Fibroblast of villous mesenchyme (primary cell): Measurements from ENCODE around the gene TLX1. TPM values are rescaled to one million over a fixed set of nuclear protein-coding genes. Genes with fewer than 3 reads are reported as not detected.
A peak's percentile ranks its signal among the peaks of the same experiment; 100 is the strongest.

Source experiments
- DNase-seq: peaks from one replicate; pipeline ENCODE4 v3.0.0-alpha.2; 2010; ENCODE audit warnings: low read depth
- H3K4me3 ChIP-seq: 2 replicates; pipeline ENCODE4 v1.5.1; 2011; ENCODE audit warnings: low read depth, mild to moderate bottlenecking, low read length
- total RNA-seq: library from RNA; depleted of rRNA; stranded (reverse); fragments of >200 nt; gene quantifications from 2 replicates; pipeline ENCODE4 v1.2.3, GENCODE V29; 2012
- TF ChIP-seq, protein P1 (sequence below): IDR thresholded peaks from 2 replicates; pipeline ENCODE4 v1.5.1; 2012; ENCODE audit warnings: low read depth, mild to moderate bottlenecking, low read length; ENCODE audit not compliant: insufficient read depth

The TLX1 gene
- total RNA-seq, 1 donor = not detected

DNA sequence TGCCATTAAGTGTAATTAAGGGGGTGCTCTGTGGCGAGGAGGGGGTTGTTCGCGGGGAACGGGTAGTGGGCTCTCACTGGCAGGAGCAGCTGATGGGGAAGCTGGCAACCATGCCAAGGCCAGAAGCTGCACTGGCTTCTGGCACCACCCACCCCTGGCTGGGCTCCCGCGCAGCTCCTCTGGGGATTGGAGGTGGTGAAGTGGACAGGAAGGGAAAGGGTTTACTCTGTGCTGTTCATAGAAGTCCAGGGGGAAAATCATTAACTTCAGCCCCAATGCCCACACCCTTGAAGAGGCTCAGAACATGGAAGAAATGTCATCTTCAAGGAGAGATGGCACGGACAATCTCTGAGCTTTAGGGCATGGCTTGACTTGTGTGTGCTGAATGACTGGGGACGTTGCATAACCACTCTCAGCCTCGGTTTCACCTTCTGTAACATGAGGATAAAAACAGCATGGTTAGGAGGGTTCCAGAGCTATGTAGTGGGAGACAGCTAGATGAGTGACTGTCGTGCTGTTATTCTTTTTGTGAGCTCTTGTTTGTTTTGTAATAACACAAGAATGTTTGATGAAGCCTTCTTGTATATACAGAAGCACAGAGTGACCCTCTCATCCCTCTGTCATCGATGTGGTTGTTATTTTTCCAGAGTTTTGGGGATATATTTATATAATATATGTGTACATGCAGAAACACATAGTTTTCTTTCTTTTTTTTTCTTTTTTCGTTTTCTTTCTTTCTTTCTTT lies 39.4 kb upstream of the TLX1 start:
- TF ChIP-seq, protein P1, sequence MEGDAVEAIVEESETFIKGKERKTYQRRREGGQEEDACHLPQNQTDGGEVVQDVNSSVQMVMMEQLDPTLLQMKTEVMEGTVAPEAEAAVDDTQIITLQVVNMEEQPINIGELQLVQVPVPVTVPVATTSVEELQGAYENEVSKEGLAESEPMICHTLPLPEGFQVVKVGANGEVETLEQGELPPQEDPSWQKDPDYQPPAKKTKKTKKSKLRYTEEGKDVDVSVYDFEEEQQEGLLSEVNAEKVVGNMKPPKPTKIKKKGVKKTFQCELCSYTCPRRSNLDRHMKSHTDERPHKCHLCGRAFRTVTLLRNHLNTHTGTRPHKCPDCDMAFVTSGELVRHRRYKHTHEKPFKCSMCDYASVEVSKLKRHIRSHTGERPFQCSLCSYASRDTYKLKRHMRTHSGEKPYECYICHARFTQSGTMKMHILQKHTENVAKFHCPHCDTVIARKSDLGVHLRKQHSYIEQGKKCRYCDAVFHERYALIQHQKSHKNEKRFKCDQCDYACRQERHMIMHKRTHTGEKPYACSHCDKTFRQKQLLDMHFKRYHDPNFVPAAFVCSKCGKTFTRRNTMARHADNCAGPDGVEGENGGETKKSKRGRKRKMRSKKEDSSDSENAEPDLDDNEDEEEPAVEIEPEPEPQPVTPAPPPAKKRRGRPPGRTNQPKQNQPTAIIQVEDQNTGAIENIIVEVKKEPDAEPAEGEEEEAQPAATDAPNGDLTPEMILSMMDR = no peak
- no peak overlapping the region for H3K4me3 ChIP-seq
- DNase-seq = no peak

DNA sequence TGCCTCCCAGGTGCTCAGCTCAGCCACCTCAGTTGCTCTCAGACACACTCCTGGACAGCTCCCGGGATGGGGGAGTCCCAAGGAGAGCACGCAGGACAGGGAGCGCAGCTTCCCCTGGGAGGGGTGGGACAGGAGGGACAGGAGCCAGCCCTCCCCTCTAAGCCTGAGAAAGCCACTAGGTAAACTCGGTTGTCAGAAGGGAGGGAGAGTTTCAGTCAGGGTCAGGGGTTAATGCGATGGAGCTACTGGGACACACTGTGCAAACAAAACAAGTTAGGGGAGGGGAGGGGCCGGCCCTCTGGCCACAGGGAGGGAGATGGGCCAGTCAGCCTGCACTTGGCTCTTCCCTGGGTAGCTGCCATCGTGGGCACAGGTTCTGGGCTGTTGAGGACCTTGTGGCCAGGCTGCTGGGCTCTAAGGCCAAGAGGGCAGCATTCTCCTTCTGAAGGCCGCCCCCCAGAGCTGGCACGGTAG lies 38.2 kb upstream of the TLX1 start:
- H3K4me3 ChIP-seq = no peak overlapping the region
- no peak for DNase-seq
- TF ChIP-seq, protein P1 = no peak

DNA sequence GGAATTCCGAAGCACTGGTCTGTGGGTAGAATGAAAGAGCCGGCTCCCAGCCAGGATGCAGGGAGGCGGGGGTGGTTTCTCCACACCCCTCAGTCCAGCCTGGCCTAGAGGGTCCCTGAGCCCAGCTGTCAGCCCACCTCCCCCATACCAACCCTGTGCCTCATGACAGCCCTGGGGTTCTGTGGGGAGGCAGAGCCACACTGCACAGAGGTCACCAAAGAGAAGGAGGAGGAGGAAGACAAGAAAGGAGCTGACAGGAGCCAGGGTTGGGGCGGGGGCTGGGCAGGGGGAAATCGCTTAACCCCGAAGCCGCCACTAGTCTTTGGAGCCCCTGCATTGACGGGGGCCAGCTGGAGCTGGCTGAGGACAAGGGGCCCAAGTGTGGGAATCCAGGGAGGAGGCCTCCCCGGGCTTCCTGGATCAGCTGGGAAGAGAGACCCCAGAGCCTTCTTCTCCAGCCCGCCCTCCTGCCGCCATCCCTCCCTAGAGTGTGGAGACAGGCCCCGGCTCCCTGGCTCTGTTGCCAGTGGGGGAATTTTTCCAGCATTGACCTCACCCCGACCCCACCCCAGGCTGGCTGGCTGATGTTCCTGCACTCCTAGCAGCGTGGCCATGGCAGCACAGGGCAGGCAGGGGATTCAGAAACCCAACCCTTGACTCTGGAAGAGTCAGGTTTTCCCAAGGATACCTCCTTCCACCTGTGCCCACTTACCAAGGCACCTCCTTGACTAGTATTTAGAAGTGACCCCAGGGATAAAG lies 36.8 kb upstream of the TLX1 start:
- DNase-seq = no peak
- no peak overlapping the region for H3K4me3 ChIP-seq
- TF ChIP-seq, protein P1 = no peak

DNA sequence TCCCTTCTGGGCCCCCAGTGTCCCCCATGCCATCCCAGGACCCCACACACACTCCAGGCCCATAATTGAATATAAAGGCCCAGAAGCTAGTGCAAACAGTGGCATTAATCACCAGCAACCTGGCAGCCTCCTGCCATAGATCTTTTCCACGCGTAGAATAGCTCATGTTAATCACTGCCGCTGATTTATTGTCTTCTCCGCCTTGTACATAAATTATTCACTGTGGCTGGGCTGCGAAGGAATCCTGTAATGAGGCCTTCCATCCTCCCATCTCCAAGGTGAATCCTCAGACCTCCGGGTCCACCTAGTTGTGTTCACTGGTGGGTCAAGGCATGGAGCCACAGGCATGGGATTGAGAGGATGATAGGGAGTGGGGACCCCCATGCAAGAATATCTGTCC lies 36.1 kb upstream of the TLX1 start:
- TF ChIP-seq, protein P1 = no peak
- no peak overlapping the region for H3K4me3 ChIP-seq
- no peak for DNase-seq

DNA sequence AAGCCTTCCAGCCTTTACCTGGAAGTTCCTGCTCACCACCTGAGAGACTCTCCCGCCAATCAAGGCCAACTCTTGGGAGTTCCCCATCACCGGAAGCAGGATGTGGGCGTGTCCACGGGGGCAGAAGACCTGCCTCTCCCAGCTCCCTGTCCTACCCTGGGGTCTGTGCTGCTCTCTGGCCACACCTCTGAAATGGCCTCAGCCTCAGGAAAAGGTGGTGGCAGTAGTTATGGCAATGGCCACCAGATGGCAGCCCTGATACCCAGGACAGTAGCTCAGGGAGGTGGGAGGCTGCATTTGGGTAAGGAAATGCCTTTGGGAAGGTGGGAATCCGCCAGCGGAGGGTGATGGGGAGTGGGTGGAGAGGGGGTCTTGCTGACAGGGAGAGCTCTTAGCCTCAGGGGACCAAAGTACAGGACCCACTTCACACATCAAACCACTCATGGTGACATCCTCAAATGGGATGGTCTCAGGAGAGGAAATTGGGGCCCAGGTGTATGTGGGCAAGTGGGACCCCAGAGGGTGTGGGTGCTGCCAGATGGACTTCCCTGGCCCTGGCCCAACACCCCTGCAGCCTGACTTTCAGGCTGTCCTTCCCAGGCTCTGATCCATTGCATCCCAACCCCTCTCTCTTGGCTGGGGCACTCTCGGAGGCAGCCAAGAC lies 35.4 kb upstream of the TLX1 start:
- peak; percentile 38 for DNase-seq
- TF ChIP-seq, protein P1 = peak; percentile 87

DNA sequence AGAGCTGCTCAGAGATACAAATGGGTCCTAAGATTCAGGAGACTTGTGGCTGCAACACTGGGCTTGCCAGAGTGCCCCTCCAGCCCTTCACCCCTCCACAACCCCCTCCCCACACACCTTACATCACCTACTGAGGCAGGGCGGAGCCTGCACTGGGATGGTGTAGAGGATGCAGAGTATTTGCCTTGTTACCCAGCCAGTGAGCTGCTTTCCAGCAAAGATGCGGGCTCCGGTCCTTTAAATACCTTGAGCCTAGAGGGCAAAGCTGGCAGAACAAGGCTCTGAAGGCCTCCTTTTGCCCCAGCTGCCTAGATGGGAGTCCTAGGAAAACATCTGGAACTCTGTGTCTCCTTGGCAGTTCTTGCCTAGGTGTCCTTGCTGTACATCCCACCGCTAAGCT lies 34.7 kb upstream of the TLX1 start:
- H3K4me3 ChIP-seq = no peak overlapping the region
- DNase-seq = no peak
- TF ChIP-seq, protein P1 = no peak

More for the DNA sequence above, 35.4 kb upstream of the TLX1 start:
- no peak overlapping the region for H3K4me3 ChIP-seq
